Activated CD4-positive, alpha-beta T cell treated with anti-CD3 and anti-CD28 coated beads, Interleukin-2, amount 50 U/mL, for 16 hours (primary cell): ENCODE data around the gene GSG1.
A peak's percentile ranks its signal among the peaks of the same experiment; 100 is the strongest.
"Not testable (repeated sequence)": the region's sequence is repeated elsewhere in the genome, so short reads cannot be mapped to it uniquely, and the experiment has no call there.

Experiments used
- DNase-seq: peaks from one replicate; pipeline ENCODE4 v3.0.0-alpha.2; 2020

GSG1 gene

DNA sequence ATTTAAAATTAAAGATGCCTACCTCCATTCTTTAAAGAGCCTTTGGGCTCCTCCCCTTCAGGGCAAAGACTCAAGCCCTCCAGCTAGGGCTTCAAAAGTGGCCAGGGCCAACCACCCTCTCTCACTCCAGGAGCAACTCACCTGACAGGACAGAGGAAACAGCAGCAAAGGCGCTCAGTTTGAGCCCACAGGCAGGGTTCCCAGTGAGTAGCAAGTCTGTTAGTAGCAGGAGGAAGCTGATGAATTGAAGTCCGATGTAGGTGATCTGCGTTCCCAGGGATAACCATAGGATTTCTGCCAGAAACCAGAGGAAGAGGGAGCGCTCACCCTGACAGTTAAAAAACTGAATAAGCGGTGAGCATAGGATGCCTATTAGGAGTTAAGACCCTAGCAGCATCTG is 15.7 kb downstream of the GSG1 start:
- no peak for DNase-seq

DNA sequence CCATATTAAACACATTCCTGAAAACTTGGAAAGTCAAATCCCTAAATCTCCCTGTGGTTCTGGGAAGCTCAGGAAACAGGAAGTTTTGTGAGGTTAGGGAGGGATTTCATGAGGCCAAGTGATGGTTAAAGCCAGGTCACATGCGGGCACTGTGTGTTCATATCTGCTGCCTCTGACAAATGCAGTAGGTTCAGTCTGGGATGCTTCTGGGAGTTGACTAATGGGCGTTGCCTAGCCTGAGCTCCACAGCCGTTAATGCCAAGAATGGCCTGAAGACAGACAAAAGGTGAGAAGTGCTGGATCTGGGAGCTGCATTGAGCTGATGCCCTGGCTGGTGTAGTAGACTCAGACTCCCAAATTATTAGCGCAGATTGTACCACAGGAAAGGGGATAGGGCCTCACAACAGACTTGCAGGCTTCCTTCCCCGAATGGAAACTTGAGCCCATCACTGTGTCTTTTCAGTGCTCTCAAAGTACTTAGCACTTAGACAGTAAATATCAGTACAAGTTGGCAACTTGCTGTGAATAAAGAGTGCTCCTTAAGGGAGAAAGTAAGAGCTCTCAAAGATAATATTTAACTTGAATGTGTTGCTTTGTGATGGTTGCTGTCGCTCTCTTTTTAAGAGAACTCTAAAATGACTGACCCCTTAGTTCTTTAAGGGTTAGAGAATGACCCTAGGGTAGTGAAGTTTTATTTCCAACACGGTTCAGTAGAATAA is 17.3 kb downstream of the GSG1 start:
- no peak for DNase-seq

DNA sequence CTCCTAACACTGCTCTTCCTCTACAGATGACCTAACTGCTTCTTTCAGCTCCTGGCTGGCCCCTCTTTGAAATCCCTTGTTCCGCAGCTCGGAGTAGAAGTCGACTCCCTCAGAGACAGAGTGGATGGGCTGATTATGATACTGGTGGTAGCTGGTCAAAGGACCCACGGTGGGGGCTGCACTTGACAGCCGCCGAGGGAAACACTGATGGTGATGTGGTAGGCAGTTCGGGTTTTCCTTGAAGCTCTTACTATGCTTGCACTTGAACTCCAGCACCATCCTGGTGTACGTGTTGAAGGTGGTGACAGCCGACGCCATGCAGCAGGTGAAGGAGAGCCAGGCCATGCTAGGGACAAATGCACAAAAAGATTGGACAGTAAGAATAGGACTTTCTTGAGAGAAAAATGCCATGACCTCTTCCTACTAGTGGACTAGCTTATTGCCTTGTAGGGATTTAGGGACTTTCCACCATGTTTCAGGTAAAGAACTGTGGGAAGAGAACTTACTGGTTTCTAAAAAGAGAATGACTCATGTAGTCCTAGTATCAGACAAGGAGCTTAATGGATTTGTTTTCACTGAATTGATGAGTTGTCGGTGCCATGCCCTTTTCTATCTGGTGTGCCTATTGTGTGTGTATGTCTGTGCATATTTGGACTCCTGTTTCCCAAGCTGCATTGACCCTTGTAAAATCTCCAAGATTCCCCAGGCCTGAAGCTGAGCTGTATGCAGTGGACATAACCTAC is 18.4 kb downstream of the GSG1 start:
- no peak for DNase-seq

DNA sequence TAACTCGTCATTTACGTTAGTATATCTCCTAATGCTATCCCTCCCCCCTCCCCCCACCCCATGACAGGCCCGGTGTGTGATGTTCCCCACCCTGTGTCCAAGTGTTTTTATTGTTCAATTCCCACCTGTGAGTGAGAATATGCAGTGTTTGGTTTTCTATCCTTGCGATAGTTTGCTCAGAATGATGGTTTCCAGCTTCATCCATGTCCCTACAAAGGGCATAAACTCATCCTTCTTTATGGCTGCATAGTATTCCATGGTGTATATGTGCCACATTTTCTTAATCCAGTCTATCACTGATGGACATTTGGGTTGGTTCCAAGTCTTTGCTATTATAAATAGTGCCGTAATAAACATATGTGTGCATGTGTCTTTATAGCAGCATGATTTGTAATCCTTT is 19.8 kb downstream of the GSG1 start:
- not testable (repeated sequence) for DNase-seq

DNA sequence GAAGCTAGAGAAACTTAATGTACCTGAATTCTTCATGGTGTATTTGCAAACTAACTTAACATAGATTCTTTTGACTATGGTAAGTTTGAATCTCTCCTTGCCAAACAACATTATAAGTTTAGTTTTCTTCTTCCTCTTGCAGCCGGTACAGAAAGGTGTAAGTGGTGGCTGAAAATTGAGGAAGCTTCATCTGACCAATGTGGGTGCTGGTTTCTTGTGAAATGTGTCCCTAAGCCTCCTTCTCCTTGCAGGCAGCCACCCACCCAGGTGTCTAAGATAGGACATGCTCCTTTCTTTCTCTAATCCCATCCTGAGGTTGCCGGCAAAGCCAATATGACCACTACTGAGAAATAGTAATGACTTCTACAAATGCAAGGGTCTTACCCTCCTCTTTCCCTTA is 20.6 kb downstream of the GSG1 start:
- DNase-seq, result no peak

DNA sequence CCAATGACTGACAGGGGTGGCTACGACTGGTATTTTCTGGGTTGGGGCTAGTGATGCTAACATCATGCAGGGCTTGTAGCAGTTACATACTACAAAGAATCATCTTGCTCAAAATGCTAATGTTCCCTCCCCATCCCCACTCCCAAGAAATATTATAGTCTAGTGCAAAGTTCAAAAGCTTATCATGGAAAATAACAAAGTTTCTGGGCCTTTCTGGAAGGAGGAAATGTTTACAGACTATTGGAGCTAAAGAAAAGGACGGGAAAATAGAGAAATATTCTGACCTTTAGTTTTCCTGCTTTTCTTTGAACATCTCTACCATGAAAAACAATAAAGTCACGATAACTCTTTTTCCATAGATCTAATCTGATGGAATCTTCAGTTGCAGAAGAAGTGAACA is 23.2 kb downstream of the GSG1 start:
- DNase-seq, result no peak

DNA sequence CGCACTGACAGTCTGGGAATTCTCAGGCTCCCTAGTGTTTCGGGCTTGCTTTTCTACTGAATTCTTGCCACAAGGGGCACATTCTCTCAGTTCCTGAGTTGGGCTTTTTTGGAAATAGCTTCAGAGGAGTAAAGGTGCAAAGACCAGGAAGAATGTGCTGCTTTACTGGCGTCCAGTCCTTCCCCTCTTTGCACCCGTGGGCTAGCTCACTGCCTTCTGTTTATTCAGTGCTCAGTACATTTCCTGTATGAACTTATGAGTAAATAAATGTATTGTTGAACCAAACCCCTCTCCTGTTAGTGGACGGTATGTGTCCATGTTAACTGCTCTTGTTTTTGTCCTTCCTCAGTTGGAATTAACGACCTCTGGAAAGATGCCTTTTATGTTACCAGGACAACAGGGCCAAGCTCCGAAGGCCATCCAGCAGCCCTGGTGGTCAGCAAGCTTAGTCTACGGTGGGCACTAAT is 24.0 kb downstream of the GSG1 start:
- DNase-seq, result no peak

DNA sequence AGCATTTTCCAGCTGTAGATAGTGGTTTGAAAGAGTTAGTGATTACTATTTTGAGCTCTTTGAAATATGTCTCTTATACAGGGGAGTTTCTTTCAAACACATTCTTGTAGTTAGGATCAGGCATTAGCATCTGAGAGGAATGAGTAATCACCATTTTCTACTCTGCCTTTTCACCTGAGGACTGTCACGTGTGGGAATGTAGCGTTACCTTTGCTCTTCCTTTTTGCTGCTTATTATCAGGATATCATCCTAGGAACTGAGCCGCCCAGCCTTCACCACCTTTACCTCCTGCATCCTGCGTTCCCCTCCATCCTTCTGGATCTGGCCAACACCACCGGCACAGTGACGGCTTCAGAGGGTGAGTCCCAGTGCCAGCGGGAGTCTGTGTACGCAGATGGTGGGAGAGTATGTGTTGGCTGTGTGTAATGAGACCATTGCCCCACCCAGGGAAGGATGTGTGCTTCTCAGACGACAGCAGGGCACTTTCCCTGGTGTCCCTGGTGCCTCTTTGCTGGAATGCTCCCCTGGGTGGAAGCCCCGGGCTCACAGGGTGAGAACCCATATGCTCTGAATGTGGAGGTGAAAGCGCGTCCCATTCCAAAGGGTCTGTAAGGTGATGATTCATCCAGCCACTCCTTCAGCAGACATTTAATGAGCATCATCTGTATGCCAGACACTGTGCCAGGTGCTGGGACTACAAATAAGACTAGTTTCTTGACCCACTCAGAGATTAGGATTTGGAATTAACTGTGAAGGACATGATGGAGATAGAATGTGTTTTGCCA is 27.5 kb downstream of the GSG1 start:
- DNase-seq, result no peak

DNA sequence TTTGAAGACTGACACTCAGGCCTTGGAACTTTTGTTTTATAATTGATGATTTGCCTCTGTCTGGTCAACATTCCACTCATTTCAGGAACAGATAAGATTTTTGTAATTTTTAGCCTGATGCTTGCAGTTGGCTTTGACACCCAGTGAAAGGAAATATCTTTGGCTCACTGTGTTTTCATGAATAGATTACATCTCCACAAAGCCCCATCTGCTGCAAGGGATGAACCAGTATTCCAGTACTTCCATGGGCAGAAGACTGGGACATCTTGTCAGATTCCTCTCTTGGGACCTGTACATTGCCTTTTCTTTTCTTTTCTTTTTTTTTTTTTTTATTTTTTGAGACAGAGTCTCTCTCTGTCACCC is 28.4 kb downstream of the GSG1 start:
- DNase-seq, result no peak

DNA sequence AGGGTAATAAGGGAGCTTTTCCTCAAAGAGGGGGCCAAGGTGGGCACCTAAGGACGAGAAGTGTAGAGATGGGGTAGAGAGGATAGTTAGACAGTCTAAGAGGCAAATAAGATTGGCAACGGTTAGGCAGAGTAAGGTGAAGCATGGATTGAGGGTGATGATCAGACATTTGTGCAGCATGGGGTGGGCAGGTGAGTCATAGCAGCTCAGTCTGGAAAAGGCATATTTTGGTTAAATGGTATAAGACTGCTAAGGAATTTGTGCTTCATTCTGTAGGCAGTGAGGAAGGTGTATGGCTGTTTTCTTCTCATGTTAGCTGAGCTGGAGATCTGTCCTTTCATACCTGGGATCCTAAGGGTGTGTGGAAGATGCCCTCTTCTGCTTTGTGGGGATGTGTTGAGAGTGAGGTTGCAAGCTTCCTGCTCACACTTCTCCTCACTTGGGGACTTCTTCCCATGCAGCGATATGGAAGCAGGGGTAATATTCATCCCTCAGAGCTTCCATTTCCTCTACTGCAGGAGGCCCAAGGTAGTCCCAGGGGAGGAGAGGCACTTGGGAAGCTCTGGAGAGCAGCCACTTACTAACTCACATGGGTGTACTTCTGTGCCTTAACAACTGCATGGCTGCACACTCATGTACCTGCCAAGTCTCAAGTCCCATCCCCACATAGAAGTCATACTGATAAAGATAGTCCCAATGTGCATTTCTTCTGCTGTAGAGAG is 28.9 kb downstream of the GSG1 start:
- no peak for DNase-seq

DNA sequence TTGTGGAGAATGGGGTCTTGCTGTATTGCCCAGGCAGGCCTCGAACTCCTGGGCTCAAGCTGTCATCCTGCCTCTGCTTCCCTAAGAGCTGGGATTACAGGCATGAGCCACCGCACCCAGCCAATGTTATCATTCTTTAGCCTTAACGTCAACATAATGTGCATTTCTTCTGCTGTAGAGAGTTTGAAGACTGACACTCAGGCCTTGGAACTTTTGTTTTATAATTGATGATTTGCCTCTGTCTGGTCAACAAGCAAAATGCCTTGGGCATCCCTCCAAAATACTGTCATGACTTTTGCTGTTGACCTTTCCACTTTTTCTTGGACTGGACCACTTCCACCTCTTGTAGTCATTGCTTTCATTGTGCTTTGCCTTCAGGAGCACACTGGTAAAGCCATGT is 30.3 kb downstream of the GSG1 start:
- no peak for DNase-seq

DNA sequence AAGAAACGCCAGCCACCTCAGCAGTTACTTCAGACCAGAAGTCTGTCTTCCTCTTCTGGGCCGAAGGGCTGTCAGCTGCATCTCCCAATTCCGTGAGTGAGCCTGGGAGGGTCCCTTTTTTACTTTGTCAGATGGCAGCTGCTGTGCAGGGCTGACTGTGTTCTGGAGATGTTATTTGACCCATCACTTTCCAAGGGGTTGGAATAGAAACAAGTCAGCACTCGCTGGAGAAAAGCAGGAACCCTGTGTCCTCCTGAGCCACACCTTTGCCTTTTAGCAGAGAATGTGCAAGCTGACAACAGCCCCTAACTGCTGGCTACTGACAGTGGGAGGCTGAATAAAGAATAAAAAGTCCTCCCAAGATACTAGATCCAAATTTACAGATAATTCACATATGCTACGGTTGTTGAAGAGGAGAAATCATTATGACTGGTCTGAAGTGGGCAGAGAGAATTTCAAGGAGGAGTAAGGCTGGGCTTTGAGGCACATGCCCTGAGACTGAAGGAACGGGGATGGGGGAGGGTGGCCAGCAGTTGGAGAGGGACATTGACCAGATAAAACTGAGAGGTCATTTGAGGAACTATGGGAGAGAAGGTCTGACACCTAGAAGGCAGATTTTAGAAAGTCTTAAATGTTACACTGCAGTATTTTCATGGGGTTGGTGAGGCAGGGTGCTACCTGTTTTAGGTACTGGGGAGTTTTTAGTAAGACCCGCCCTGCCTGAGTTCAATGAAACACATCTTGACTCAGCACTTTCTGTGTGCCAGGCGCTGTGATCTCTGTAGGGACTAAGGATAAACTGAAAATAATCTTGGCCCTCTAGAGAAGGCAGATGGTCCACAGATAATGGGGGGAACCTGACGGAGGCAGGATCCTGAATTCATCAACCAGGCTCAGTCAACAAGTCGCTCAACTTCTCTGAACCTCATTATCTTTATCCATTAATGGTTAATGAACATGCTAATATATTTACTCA is 31.9 kb downstream of the GSG1 start:
- no peak for DNase-seq

DNA sequence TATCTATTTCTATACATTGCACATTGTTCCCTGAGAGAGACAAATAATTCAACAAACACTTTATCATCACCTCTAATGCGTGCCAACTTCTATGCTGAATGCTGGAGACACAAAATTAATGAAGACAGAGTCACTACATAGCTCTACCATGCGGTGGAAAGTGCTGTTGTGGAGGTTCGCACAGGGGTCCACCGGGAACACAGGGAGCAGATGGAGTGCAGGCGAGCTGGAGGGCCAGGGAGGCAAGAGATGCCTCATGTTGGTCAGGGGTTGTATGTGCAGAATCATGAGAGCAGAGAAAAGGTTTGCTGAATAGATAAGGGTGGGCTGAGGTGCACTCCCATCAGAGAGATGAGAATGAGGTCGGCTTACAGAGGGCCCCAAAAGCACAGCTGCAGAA is 34.1 kb downstream of the GSG1 start:
- DNase-seq, result no peak

DNA sequence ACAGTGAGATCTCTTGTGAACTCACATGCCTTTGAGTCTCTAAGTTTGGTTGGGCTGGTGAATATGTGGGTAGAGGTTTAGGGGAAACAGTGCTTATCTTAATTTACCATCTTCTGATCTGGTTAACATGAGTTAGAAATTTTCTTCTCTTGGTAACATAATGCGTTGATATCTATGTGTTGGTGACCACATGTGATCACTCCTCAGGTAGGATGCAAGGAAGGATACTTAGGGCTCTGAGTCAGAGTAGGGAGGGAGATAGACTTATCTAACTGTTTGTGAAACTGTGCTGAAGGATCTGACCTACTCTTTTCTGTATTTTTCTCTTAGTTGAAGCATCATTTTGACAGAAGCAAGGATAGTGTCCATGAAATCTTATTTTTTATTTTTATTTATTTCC is 36.1 kb downstream of the GSG1 start:
- peak; percentile 29 for DNase-seq

DNA sequence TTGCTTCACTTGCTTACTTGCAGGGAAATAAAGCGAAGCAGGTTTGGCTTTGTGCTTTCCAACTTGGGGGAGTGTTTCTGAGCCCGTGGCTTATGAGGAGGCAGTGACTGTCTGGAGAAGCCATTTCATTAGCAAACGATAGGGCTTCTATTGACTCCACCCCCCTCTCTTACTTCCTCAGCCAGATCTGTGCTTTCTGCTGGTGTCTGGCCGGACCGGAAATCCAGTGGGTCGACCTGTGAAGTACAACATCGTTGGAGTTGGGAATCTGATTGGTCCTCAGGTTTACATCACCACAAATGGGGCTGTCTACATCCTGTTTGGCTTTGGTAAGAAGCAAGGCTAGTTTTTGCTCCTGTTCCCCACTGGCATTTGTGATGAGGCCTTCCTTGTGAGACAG is 37.0 kb downstream of the GSG1 start:
- no peak for DNase-seq

DNA sequence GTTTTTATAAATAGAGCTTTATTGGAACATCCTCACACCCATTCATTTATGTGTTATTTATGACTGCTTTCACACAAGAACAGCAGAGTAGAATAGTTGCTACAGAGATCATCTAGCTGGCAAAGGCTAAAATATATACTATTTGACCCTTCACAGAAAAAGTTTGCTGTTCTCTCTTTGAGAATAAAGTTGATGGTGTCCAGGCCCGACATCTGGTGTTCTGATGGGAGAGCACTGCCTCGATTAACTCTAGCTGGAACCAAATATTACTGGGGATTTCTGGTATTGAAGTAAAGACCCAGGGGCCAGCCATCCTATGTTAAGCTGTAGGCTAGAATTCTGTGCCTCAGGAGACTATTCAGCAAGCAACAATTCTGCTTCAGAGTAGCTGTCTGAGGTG is 37.5 kb downstream of the GSG1 start:
- DNase-seq, result no peak

DNA sequence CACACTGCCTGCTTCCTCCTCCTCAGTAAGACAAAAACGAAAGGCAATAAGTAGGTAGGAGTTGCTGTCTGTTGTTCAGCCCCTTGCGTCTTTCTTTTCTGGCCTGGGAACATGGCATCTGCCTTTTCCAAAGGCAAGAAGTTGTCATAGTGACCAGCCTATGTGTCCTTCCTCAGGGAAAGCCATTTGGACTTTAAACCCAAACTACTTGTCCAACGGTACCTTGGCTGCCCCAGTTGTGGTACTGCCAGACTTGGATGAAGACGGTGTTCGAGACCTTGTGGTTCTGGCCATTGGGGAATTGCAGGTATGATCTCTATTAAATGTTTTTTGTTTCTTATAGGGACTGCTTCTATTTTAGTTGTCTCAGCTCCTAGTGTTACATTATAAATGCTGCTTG is 40.8 kb downstream of the GSG1 start:
- no peak for DNase-seq

DNA sequence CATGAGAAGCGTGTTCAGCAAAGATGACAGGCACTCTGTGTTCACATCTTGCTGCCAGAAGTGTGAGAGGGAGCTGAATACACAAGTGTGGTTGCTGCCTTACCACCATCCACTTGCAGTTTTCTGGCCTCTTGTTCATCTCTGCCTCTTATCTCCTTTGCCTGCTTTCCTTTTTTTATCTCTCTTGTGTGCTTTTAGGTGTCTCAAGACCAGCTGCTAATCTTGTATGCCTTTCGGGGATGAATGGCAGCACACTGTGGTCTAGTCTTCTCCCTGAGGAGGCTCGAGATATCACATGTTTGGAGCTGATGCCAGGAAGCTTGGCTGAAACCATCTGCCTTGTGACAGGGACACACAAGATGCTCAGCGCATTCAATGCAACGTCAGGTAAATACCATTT is 42.1 kb downstream of the GSG1 start:
- no peak for DNase-seq

DNA sequence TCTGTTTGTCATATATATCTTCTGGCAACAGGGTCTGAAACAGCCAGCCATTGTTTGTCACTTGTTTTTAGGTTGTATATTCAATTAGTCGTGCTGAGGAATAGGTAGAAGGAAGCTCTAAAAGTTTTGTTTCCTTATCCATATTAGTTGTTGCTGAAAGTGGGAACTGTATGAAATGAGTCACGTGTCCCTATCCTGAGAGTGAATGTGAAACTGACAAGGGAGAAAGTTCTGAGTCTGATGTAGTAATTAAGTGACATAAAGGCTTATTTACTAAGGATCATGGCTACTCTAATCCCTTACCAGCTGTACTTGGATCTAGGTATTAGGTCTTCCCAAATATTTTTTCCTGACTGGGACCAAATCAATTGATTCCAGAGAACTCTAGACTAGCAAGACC is 42.9 kb downstream of the GSG1 start:
- no peak for DNase-seq

DNA sequence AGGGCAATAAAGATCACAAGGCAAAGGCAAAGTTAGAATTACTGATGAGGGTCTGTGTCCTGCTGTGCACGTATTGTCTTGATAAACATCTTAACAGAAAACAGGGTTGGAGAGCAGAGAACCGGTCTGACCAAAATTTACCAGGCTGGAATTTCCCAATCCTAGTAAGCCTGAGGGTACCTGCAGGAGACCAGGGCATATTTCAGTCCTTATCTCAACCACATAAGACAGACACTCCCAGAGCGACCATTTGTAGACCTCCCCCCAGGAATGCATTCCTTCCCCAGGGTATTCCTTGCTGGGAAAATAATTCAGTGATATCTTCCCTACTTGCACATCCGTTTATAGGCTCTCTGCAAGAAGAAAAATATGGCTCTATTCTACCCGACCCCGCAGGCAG is 49.9 kb downstream of the GSG1 start:
- not testable (repeated sequence) for DNase-seq

DNA sequence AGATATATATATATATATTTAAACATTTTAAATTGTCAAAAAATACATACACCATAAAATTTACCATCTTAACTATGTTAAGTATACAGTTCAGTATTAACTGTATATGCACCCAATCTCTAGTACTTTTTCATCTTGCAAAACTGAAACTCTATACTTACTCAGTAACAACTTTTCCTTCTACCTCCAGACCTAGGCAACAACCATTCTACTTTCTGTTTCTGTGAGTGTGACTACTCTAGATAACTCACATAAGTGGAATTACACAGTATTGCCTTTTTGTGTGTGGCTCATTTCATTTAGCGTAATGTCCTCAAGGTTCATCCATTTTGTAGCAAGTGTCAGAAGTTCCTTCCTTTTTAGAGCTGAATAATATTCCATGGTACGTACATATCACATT is 51.0 kb downstream of the GSG1 start:
- DNase-seq, result peak; percentile 44

DNA sequence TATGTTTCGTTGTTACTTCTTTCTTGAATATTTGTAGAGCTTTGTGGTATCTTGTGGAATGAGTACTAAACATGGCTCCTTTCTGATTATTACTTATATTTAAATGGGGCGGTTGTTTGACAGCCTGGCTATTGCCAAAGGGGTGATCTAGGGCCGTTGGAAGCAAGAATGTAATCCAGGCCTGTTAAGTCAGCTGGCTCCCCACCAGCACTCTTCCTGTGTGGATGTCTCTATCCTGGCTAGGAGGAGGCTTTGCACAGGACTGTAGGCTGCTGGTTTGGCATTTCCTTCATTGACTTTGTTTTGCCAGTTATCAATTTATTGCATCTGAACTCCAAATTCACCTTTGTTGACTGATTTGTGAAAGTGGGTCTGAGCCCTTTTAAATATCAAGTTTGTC is 53.7 kb downstream of the GSG1 start:
- no peak for DNase-seq
